Smooth muscle cell (in vitro differentiated cells): ENCODE results near the gene BLACAT1. TPM values are rescaled to one million over a fixed set of nuclear protein-coding genes. Genes with fewer than 3 reads are reported as not detected.

Source experiments
- DNase-seq: peaks from one replicate; lab custom pipeline; 2025; ENCODE audit not compliant: unreplicated experiment; lab: John Stamatoyannopoulos, UW
- H2AFZ ChIP-seq: fragments of 200-600 bp; sonication (generic); 2 replicates; pipeline ENCODE4 v1.6.0; 2016; ENCODE audit warnings: antibody characterized with exemption, low read depth, mild to moderate bottlenecking
- H3F3A ChIP-seq: fragments of 200-600 bp; sonication (generic); 2 replicates; pipeline ENCODE4 v1.6.0; 2017; ENCODE audit warnings: antibody characterized with exemption, low read depth
- H3K27ac ChIP-seq: fragments of 200-600 bp; sonication (generic); 2 replicates; pipeline ENCODE4 v1.5.1; 2016; ENCODE audit warnings: low read depth, mild to moderate bottlenecking
- H3K27me3 ChIP-seq: fragments of 200-600 bp; sonication (generic); 2 replicates; pipeline ENCODE4 v1.6.1; 2016; ENCODE audit warnings: low read depth, mild to moderate bottlenecking
- H3K36me3 ChIP-seq: fragments of 200-600 bp; sonication (generic); 2 replicates; pipeline ENCODE4 v1.5.1; 2016; ENCODE audit warnings: low read depth
- H3K4me1 ChIP-seq: fragments of 200-600 bp; sonication (generic); 2 replicates; pipeline ENCODE4 v1.5.1; 2016; ENCODE audit warnings: low read depth
- H3K4me2 ChIP-seq: fragments of 200-600 bp; sonication (generic); 2 replicates; pipeline ENCODE4 v1.6.0; 2016; ENCODE audit warnings: mild to moderate bottlenecking
- H3K4me3 ChIP-seq: fragments of 200-600 bp; sonication (generic); 2 replicates; pipeline ENCODE4 v1.5.1; 2016; ENCODE audit warnings: mild to moderate bottlenecking
- H3K79me2 ChIP-seq: fragments of 200-600 bp; sonication (generic); 2 replicates; pipeline ENCODE4 v1.6.0; 2016; ENCODE audit warnings: low read depth, mild to moderate bottlenecking
- H3K9ac ChIP-seq: fragments of 200-600 bp; sonication (generic); 2 replicates; pipeline ENCODE4 v1.6.0; 2016; ENCODE audit warnings: low read depth
- H3K9me3 ChIP-seq: fragments of 200-600 bp; sonication (generic); replicated peaks from 2 replicates; pipeline ENCODE4 v1.5.1; 2016; ENCODE audit warnings: low read depth
- H4K20me1 ChIP-seq: fragments of 200-600 bp; sonication (generic); 2 replicates; pipeline ENCODE4 v1.6.0; 2016; ENCODE audit warnings: low read depth
- WGBS: methylation state at CpG from one replicate; pipeline ENCODE4 v1.1.7; 2016; ENCODE audit warnings: low lambda C conversion rate; 5-methylcytosine and 5-hydroxymethylcytosine counted together
- polyA plus RNA-seq: library from polyadenylated mRNA; unstranded; fragments of >200 nt; fragmentation: Nextera tagmentation; extraction: Ambion mirVana; gene quantifications from 2 replicates; pipeline ENCODE4 v1.2.1, GENCODE V29; 2016
- total RNA-seq: library from RNA; depleted of rRNA; stranded (reverse); fragments of >200 nt; gene quantifications from 2 replicates; pipeline ENCODE4 v1.2.3, GENCODE V29; 2014
- TF ChIP-seq, protein P1 (sequence below): fragments of 200-600 bp; sonication (generic); IDR thresholded peaks from 2 replicates; pipeline ENCODE4 v1.5.1; 2017; ENCODE audit warnings: borderline replicate concordance, mild to moderate bottlenecking, antibody characterized with exemption; ENCODE audit not compliant: insufficient read depth, poor library complexity, severe bottlenecking

Gene BLACAT1
- total and polyA plus RNA-seq, 2 experiments from 2014 or later: 0.72 to 3.9 TPM

DNA sequence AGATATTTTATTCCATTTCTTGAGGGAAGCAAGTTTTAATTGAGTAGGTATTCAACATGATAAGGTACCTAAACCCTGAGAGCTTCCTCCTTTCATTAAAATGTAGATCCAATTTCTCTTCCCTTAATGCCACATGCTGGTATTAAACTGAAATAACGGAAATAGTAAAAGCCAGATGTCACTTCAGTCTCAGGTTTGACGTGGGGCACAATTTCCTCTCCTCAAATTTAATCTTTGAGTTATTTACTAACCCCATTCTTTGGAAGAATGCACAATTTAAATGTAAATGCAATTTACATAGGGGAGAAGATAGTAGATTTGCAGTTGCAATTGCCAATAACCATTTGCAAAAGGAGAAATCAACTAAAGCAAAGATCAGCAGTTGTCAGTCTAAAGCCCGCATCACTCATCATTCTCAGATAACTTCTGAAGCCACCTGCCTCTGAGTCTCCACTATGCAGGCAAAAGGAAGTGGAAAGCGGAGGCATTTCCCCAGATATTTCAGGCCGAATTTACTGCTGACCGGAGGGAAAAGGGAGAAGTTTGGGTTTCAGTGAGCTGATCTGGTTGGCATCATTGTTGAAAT, 31.9 kb downstream of the BLACAT1 start:
- Histone ChIP-seq H3K4me2 (no peak overlapping the region), H3K27me3 (peaks cover 51% of the 10 kb centered on the region), H3K4me3 (no peak overlapping the region), H4K20me1 (no peaks in the 10 kb centered on the region), H3K9me3 (no peaks in the 10 kb centered on the region), H3K4me1 (no peaks in the 10 kb centered on the region), H3K9ac (no peak overlapping the region), H3K27ac (no peak overlapping the region), H3K36me3 (no peaks in the 10 kb centered on the region), H3K79me2 (no peaks in the 10 kb centered on the region), H2AFZ (no peak overlapping the region), H3F3A (no peaks in the 10 kb centered on the region)
- 76% methylated on average over 6 of the region's 6 CpGs for WGBS
- TF ChIP-seq, protein P1, sequence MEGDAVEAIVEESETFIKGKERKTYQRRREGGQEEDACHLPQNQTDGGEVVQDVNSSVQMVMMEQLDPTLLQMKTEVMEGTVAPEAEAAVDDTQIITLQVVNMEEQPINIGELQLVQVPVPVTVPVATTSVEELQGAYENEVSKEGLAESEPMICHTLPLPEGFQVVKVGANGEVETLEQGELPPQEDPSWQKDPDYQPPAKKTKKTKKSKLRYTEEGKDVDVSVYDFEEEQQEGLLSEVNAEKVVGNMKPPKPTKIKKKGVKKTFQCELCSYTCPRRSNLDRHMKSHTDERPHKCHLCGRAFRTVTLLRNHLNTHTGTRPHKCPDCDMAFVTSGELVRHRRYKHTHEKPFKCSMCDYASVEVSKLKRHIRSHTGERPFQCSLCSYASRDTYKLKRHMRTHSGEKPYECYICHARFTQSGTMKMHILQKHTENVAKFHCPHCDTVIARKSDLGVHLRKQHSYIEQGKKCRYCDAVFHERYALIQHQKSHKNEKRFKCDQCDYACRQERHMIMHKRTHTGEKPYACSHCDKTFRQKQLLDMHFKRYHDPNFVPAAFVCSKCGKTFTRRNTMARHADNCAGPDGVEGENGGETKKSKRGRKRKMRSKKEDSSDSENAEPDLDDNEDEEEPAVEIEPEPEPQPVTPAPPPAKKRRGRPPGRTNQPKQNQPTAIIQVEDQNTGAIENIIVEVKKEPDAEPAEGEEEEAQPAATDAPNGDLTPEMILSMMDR: no peak
- DNase-seq: no peak

DNA sequence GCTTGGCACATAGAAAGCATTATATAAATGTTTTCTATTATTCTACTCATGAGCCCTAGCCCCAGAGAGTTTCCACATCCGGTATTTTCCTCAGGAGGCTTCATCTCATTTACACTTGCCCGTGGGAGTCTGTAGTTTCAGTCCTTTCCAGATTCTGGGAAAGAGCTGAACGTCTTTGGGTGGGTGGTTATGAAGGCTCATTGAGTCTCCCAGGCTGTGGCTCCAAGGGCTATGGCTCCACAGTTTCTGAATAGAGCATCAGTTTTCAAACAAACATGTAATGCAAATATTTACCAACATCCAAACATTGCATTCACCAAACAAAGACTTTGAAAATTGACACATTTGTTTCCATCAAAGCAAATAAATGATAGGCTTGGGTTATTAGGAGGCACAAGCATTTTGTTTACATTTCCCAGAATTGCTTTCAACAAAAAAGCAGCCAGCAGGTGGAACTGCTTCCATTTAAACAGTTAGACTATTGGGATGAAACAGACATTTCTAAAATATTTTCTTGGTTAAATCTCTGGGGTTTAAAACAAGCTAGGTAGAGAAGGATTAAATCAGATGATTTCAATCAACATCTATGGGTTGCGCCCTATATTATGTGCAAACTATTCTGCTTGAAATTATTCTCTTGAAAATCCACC, 32.7 kb downstream of the BLACAT1 start:
- H3K79me2 ChIP-seq: no peaks in the 10 kb centered on the region
- WGBS: 73% methylated on average over 4 of the region's 4 CpGs
- peaks cover 51% of the 10 kb centered on the region for H3K27me3 ChIP-seq

DNA sequence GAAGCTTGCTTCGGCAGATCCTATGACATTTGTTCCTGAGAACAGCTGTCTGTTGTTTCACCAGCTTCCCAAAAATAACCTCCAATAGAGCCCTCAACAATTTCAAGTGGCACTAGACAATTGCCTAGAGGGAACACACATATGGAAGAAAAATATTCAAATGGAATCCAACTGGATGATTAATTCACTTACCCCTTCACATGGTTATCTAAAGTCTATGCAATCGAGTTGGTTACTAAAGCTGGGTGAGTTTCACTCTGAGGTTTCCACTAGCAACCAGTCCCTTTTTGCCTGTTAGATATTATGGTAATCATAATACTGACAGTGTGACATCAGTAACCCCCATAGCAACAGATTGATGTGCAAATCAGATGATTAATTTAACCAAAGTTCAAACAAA, 34.0 kb downstream of the BLACAT1 start, which contains the start of gene LEMD1:
Gene LEMD1 (minus strand): TSS at position 259 of the 400 bp plus-strand sequence. CDS start 1,520 bp downstream, outside the sequence.
- H3K79me2 ChIP-seq: no peaks in the 10 kb centered on the region
- no peak within 1 kb of the TSS for H3K9ac ChIP-seq
- H2AFZ ChIP-seq: no peak within 1 kb of the TSS
- no peak within 1 kb of the TSS for H3K27ac ChIP-seq
- H3K27me3 ChIP-seq: peaks cover 51% of the 10 kb centered on the region
- no peaks in the 10 kb centered on the region for H3K4me1 ChIP-seq
- no peak within 1 kb of the TSS for H3K4me2 ChIP-seq
- no peaks in the 10 kb centered on the region for H3F3A ChIP-seq
- no peaks in the 10 kb centered on the region for H3K36me3 ChIP-seq
- no peak for DNase-seq
- no peaks in the 10 kb centered on the region for H3K9me3 ChIP-seq
- H4K20me1 ChIP-seq: no peaks in the 10 kb centered on the region
- no peak within 1 kb of the TSS for H3K4me3 ChIP-seq
- TF ChIP-seq, protein P1: no peak
- 93% methylated on average over 2 of the region's 2 CpGs for WGBS

More for the DNA sequence above, 32.7 kb downstream of the BLACAT1 start:
- Histone ChIP-seq H3K9me3 (no peaks in the 10 kb centered on the region), H3F3A (no peaks in the 10 kb centered on the region), H2AFZ (no peak overlapping the region), H3K36me3 (no peaks in the 10 kb centered on the region), H3K4me3 (no peak overlapping the region), H3K4me2 (no peak overlapping the region), H3K27ac (no peak overlapping the region), H4K20me1 (no peaks in the 10 kb centered on the region), H3K4me1 (no peaks in the 10 kb centered on the region), H3K9ac (no peak overlapping the region)
- TF ChIP-seq, protein P1: no peak
- DNase-seq: no peak

DNA sequence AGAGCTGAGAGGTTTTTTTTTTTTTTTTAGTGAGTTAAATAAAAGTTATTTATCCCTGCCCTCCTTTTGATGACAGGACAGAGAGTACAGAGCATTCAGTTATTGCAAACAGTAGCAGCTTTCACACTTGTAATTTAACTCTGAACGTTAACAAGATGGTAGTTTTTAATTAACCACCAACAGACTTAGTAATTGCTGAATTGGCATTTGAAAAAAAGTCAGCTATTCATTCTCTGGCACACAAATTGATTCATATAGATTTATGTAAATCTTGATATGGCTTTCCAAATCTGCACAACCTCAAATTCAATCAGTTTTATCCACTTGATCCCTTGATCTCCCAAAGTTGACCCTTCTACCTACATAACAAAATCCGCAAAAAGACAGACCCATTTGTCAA, 34.9 kb downstream of the BLACAT1 start:
- Histone ChIP-seq H3K9ac (no peak overlapping the region), H3K4me3 (no peak overlapping the region), H4K20me1 (no peaks in the 10 kb centered on the region), H3K4me1 (no peaks in the 10 kb centered on the region), H3K27me3 (peaks cover 49% of the 10 kb centered on the region), H3K27ac (no peak overlapping the region), H3K9me3 (no peaks in the 10 kb centered on the region), H3K79me2 (no peaks in the 10 kb centered on the region), H3K4me2 (no peak overlapping the region), H3K36me3 (no peaks in the 10 kb centered on the region), H3F3A (no peaks in the 10 kb centered on the region), H2AFZ (no peak overlapping the region)
- TF ChIP-seq, protein P1: no peak
- 78% methylated on average over 2 of the region's 2 CpGs for WGBS
- no peak for DNase-seq
